ENCODE results near the gene LUZP2.

Gene LUZP2

DNA sequence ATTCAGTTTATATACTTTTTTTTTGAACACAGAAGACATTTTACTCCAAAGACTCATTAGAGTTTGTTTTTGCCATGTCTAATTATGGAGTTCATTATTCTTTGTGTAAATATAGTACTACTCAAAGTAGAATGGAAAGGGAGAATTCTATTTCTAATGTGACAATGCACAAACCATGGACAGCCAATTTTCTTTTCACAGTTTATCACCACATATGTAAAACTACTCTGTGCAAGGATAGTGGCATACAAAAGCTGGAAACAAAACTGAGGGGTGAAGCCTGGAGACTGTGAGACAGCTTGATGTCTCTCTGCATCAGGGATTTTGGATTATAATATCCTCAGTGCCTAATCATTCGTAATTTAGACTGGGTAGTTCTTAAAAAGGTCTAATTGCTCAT is 75.5 kb downstream of the LUZP2 start:
- no peak for FAIRE-seq
- no peak for TF ChIP-seq TAF1 (IDR thresholded peaks at IDR 0.05; ENCODE audit: borderline replicate concordance, low read depth, low read length)
- no peak for TF ChIP-seq POLR2AphosphoS5 (IDR thresholded peaks at IDR 0.05; ENCODE audit: low read depth, low read length)
- TF ChIP-seq POLR2A (IDR thresholded peaks at IDR 0.05; ENCODE audit: low read depth, low read length) = no peak
- no peak for DNase-seq (ENCODE audit: insufficient read length)

DNA sequence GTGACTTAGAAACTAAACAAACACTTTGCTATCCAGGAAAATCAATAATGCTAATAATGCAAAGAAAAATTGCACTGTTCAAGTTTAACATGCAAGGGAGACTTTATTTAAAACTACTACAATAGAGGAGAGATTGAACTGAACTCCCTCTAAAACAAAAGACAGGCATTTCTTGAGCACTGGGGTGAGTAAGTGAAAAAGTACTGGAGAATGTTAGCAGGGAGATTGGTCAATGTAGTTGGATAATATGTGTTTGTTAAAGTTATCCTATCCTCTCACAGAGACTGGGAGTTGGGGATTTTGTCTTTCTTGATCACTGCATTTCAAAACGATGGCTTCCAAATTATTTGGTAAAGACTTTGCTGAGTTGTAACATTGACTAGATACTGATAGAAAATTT is 77.6 kb downstream of the LUZP2 start:
- no peak for TF ChIP-seq TAF1 (IDR thresholded peaks at IDR 0.05; ENCODE audit: borderline replicate concordance, low read depth, low read length)
- TF ChIP-seq POLR2A (IDR thresholded peaks at IDR 0.05; ENCODE audit: low read depth, low read length) = no peak
- no peak for TF ChIP-seq POLR2AphosphoS5 (IDR thresholded peaks at IDR 0.05; ENCODE audit: low read depth, low read length)
- DNase-seq (ENCODE audit: insufficient read length) (no peak), FAIRE-seq (no peak)

DNA sequence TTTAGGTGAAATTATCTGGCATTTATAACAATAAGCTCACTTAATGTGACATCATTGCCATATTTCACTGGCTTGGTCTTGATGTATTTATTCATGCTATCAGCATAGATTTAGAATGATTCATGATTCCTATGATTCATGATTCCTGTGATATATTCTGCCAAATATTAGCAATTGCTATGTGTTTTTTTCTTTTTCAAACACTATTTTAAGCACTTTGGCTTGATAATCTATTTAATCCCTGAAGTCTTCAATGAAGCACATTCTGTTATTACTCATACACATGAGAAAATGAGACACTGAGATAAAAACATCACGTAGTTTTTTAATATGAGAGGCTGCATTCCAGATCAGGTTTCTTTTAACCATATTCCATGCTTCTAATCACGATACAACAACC is 78.5 kb downstream of the LUZP2 start:
- no peak for DNase-seq (ENCODE audit: insufficient read length)
- no peak for TF ChIP-seq POLR2AphosphoS5 (IDR thresholded peaks at IDR 0.05; ENCODE audit: low read depth, low read length)

DNA sequence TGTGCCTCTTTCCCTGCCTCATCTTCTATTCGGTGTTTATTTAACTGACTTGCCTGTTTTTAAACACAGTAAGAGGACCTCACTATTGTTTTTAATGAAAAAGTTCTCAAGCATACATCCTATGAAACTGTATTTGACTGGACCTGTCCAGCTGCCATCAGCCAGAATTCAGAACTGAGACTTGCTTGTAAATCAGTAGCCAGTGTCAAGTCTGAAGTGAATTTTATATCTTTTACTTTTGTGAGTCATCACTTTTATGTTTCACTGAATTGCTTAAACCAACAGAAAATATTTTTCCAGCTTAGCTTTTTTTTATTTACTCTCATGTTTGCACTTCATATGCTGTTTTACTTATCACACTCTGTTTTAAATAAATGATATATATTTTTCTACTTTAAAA is 88.3 kb downstream of the LUZP2 start:
- TF ChIP-seq POLR2AphosphoS5 (IDR thresholded peaks at IDR 0.05; ENCODE audit: low read depth, low read length) (no peak), TAF1 (IDR thresholded peaks at IDR 0.05; ENCODE audit: borderline replicate concordance, low read depth, low read length) (no peak), POLR2A (IDR thresholded peaks at IDR 0.05; ENCODE audit: low read depth, low read length) (no peak)
- FAIRE-seq (no peak), DNase-seq (ENCODE audit: insufficient read length) (no peak)

More for the DNA sequence above, 78.5 kb downstream of the LUZP2 start:
- FAIRE-seq = no peak

DNA sequence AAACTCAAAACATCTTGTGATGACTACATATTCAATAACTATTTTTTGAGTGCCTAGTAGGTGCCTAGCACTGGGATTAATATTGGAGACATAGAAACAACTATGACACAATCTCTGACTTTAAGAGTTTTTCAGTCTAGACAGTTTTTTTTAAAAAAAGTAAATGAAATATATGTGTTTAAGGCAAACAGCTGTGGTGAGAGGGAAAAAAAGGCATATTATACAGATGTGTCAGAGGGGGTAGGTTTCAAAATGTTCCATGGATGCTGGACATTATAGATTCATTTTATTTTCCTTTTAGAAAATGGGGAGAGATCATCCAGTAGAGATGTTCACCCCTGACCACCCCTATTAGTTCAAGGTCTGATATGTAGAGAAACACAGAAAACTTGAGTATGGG is 90.8 kb downstream of the LUZP2 start:
- FAIRE-seq = no peak
- DNase-seq (ENCODE audit: insufficient read length) = no peak
- TF ChIP-seq TAF1 (IDR thresholded peaks at IDR 0.05; ENCODE audit: borderline replicate concordance, low read depth, low read length) (no peak), POLR2AphosphoS5 (IDR thresholded peaks at IDR 0.05; ENCODE audit: low read depth, low read length) (no peak), POLR2A (IDR thresholded peaks at IDR 0.05; ENCODE audit: low read depth, low read length) (no peak)

DNA sequence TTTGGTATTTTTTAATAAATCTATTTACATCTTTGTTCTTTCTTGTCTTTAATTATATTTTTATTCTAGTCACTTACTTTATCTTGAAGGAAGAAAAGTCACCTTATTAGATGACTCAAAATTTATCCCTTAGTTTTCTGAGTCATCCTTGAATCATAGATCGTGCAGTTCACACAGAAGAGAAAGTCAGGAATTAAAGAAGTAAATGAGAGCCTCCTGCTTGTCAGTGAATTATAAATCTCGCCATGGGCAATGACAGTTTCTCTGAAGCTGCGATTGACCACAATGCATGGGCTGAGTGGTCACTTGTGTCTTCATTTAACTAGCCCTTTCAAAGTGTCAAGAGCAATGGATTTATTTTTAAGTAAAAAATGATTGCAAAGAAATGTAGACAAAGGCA is 91.2 kb downstream of the LUZP2 start:
- DNase-seq (ENCODE audit: insufficient read length) (no peak), FAIRE-seq (no peak)
- no peak for TF ChIP-seq POLR2AphosphoS5 (IDR thresholded peaks at IDR 0.05; ENCODE audit: low read depth, low read length)
- TF ChIP-seq TAF1 (IDR thresholded peaks at IDR 0.05; ENCODE audit: borderline replicate concordance, low read depth, low read length) = no peak
- TF ChIP-seq POLR2A (IDR thresholded peaks at IDR 0.05; ENCODE audit: low read depth, low read length) = no peak

DNA sequence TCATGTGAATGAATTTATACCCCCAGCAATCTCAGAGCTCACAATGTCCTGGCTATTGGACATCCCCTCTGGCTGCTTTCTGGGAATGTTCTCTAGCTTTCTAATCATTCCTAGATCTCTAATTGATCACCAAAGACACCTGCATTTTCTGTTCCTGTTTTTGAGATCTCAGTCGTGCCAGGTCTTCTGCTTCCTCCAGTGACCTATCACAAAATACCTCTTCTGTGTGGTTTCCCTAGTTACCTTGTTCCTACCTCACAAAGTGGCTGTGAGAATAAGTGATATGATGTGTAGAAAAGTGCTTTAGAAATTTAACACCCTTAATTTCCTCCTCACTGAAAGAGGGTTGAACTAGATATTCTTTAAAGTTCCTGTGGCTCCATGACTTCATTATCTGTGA is 92.2 kb downstream of the LUZP2 start:
- TF ChIP-seq POLR2AphosphoS5 (IDR thresholded peaks at IDR 0.05; ENCODE audit: low read depth, low read length) (no peak), POLR2A (IDR thresholded peaks at IDR 0.05; ENCODE audit: low read depth, low read length) (no peak), TAF1 (IDR thresholded peaks at IDR 0.05; ENCODE audit: borderline replicate concordance, low read depth, low read length) (no peak)
- FAIRE-seq (no peak), DNase-seq (ENCODE audit: insufficient read length) (no peak)

DNA sequence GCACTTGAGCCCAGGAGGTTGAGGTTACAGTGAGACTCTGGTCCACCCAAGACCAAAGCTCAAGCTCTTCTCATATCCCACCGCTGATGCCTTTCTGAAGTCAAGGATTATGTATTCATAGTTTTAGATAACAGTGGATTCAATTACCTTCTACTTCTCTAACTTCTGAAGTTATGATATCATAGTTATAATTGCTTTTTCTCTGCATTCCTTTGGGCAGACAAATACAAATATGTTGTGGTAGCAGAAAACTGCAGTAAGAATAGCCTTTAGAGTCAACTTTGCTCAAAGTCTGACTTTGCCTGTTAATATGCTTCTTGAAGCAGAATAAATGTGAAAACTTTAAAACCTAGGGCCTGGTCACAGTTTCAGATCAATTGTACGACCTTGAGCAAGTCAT is 94.4 kb downstream of the LUZP2 start:
- FAIRE-seq (no peak), DNase-seq (ENCODE audit: insufficient read length) (no peak)
- no peak for TF ChIP-seq POLR2AphosphoS5 (IDR thresholded peaks at IDR 0.05; ENCODE audit: low read depth, low read length)
- TF ChIP-seq POLR2A (IDR thresholded peaks at IDR 0.05; ENCODE audit: low read depth, low read length) = no peak
- TF ChIP-seq TAF1 (IDR thresholded peaks at IDR 0.05; ENCODE audit: borderline replicate concordance, low read depth, low read length) = no peak

DNA sequence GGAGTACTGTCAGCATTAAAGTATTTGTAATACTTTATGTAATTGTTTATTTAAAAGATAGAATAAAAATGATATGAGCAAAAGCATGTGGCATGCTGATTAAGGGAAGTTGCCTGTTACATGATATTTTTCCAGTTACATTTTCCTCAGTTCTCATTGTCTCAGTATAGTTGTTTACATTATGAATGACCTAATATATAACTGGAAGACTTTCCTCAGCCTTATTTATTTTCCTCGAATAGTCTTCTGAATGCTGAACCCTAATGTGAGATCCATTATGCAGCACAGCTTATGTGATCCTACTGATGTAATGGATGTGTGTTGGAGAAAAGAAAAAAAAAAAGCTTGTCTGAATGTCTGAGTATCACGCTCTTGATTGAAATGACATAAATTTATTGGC is 95.5 kb downstream of the LUZP2 start:
- TF ChIP-seq POLR2A (IDR thresholded peaks at IDR 0.05; ENCODE audit: low read depth, low read length) = no peak
- no peak for TF ChIP-seq POLR2AphosphoS5 (IDR thresholded peaks at IDR 0.05; ENCODE audit: low read depth, low read length)
- TF ChIP-seq TAF1 (IDR thresholded peaks at IDR 0.05; ENCODE audit: borderline replicate concordance, low read depth, low read length) = no peak
- DNase-seq (ENCODE audit: insufficient read length) (no peak), FAIRE-seq (no peak)

DNA sequence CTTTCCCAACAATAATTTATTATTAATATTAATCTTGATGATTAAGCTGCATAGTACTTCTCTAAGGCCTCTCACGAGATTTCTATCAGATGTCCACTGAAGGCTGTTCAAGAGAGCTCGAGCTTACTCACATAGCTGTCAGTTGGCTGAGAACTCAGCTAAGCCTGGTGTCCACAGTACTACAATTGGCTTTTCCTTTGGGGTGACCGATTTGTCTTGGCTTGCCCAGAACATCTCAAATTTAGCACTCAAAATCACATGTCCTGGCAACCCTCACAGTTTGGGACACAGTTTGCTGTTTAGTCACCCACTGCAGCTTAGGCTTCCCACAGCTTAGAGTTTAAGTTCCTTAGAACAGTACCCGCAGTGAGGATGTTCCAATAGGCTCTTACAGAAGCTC is 96.5 kb downstream of the LUZP2 start:
- TF ChIP-seq POLR2AphosphoS5 (IDR thresholded peaks at IDR 0.05; ENCODE audit: low read depth, low read length) = no peak
- no peak for TF ChIP-seq TAF1 (IDR thresholded peaks at IDR 0.05; ENCODE audit: borderline replicate concordance, low read depth, low read length)
- TF ChIP-seq POLR2A (IDR thresholded peaks at IDR 0.05; ENCODE audit: low read depth, low read length) = no peak
- FAIRE-seq (no peak), DNase-seq (ENCODE audit: insufficient read length) (no peak)

DNA sequence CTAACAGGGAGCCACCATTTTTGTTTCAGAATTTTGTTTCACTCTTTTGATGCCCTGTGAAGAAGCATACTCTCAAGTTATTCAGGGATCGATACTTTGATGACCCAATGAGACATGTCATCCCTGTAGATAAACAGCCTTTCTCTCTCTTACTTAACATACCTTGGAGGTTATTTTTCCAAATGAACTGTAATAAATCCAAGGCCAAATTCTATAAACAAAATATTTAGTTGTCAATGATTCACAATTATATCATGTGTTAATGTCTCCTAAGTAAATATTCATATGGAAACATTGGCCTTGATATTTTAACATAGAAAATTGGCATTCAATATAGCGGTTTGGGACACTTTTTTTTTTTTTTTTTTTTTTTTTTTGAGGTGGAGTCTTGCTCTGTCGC is 97.5 kb downstream of the LUZP2 start:
- TF ChIP-seq TAF1 (IDR thresholded peaks at IDR 0.05; ENCODE audit: borderline replicate concordance, low read depth, low read length) (no peak), POLR2A (IDR thresholded peaks at IDR 0.05; ENCODE audit: low read depth, low read length) (no peak), POLR2AphosphoS5 (IDR thresholded peaks at IDR 0.05; ENCODE audit: low read depth, low read length) (no peak)

DNA sequence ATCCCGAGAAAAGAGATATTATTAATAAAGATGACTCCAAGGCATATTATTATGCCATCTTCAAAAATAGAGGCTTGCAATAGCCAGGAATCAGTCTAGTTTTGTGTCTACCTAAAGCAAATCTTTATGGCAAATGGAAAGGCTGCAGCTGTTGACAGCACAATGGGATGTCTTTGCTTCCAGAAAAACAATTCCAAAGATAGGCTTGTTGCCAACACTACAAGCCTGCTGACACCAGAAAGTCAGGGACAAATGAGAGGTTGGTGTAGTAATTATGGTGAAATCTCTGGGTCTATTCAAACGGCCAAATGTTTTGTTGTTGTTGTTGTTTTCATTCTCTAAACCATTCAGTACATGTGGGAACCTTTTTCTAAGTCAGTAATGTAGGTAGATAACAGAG is 101.8 kb downstream of the LUZP2 start:
- TF ChIP-seq POLR2A (IDR thresholded peaks at IDR 0.05; ENCODE audit: low read depth, low read length) (no peak), TAF1 (IDR thresholded peaks at IDR 0.05; ENCODE audit: borderline replicate concordance, low read depth, low read length) (no peak)
- no peak for FAIRE-seq
- DNase-seq (ENCODE audit: insufficient read length) = no peak

More for the DNA sequence above, 97.5 kb downstream of the LUZP2 start:
- DNase-seq (ENCODE audit: insufficient read length) (no peak), FAIRE-seq (no peak)
